Measurements from ENCODE around the gene PLEKHO2. TPM values are rescaled to one million over a fixed set of nuclear protein-coding genes. Genes with fewer than 3 reads are reported as not detected.
A peak's percentile ranks its signal among the peaks of the same experiment; 100 is the strongest.

The PLEKHO2 gene
- total and polyA plus RNA-seq, 2 of the 8 experiments (the other 6 are each of a cell fraction or from before 2014, with no cell fraction given), result 16.9 to 20.1 TPM

DNA sequence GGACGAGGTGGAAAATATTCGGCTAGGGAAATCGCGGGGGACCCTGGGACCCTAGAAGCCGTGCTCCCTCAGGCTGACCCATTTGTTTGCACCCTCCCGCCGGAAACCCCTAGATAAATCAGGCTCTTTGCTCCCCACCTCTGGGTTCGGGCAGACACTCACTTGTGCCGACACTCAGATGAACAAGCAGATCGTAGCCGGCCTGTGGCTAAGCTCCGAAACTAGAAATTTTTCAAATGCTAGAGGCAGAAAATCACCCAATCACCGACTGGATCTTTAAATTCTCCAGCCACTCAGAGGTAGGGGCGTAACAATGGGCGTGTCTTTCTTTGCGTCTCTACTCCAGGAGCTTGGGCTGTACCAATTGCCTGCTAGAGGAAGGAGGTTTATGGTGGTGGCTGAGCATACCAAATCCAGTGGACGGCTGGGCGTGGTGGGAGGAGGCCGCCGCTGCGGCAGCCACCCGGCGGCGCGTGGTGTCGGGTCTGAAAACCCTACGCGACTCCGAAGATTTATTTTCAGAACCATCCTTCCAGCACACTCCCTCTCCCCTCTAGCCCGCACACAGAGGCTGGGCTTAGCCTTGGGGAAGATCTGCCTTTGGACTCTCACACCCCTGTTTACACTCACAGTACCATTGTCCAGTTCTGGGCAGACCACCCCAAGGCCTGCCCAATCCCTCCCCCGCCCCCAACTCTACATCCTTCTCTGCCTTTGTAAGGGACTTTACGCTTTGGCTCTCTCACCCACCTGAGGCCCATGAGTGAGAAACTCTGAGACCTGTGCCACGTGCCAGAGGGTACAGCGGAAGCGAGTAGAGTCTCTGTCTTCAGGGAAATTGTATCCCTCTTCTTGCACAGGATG lies 16.1 kb upstream of the PLEKHO2 start, which contains the start of gene PIF1 (continued):
- TF ChIP-seq, protein P1, sequence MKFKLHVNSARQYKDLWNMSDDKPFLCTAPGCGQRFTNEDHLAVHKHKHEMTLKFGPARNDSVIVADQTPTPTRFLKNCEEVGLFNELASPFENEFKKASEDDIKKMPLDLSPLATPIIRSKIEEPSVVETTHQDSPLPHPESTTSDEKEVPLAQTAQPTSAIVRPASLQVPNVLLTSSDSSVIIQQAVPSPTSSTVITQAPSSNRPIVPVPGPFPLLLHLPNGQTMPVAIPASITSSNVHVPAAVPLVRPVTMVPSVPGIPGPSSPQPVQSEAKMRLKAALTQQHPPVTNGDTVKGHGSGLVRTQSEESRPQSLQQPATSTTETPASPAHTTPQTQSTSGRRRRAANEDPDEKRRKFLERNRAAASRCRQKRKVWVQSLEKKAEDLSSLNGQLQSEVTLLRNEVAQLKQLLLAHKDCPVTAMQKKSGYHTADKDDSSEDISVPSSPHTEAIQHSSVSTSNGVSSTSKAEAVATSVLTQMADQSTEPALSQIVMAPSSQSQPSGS (IDR thresholded peaks at IDR 0.05; ENCODE audit: low read length), result peak; percentile 16; the same call in 1 of the 2 replicates
- no peak for TF ChIP-seq RNF2 (IDR thresholded peaks at IDR 0.05; ENCODE audit: borderline replicate concordance, low read depth, low read length, missing control alignments, poor library complexity, severe bottlenecking)
- peak; percentile 27; the same call in 1 of the 2 replicates for TF ChIP-seq EGR1 (IDR thresholded peaks at IDR 0.05; ENCODE audit: borderline replicate concordance, low read depth, low read length)
- no peak for TF ChIP-seq SIRT6 (IDR thresholded peaks at IDR 0.05; ENCODE audit: low read length)
- TF ChIP-seq SRF (IDR thresholded peaks at IDR 0.05; ENCODE audit: low read depth, low read length), result no peak
- TF ChIP-seq, protein P2, sequence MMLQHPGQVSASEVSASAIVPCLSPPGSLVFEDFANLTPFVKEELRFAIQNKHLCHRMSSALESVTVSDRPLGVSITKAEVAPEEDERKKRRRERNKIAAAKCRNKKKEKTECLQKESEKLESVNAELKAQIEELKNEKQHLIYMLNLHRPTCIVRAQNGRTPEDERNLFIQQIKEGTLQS (IDR thresholded peaks at IDR 0.05; ENCODE audit: insufficient read depth, low read depth, low read length), result no peak
- TF ChIP-seq ZNF274 (IDR thresholded peaks at IDR 0.05; ENCODE audit: borderline replicate concordance, extremely low read depth, low read length), result no peak
- peak; percentile 73 for TF ChIP-seq PHF8 (conservative IDR thresholded peaks at IDR 0.05; ENCODE audit: low read depth, low read length)
- TF ChIP-seq KDM5A (IDR thresholded peaks at IDR 0.05; ENCODE audit: low read length), result no peak
- TF ChIP-seq CTBP2 (IDR thresholded peaks at IDR 0.05; ENCODE audit: borderline replicate concordance, insufficient read depth, insufficient read length, low read length), result no peak

Measured in H1 (cell line).